GM18951 (cell line): ENCODE data around the gene RNU1-4.
"Not testable (repeated sequence)": the region's sequence is repeated elsewhere in the genome, so short reads cannot be mapped to it uniquely, and the experiment has no call there.

Source experiments
- in situ Hi-C: fragments of 300-500 bp; cut with MboI; formaldehyde crosslinking; loops from one replicate; pipeline ENCODE4 v1.12.0; 2022; ENCODE audit warnings: low sequenced_read_pairs, mixed read lengths, inconsistent platforms; ENCODE audit not compliant: unreplicated experiment

The RNU1-4 gene

DNA sequence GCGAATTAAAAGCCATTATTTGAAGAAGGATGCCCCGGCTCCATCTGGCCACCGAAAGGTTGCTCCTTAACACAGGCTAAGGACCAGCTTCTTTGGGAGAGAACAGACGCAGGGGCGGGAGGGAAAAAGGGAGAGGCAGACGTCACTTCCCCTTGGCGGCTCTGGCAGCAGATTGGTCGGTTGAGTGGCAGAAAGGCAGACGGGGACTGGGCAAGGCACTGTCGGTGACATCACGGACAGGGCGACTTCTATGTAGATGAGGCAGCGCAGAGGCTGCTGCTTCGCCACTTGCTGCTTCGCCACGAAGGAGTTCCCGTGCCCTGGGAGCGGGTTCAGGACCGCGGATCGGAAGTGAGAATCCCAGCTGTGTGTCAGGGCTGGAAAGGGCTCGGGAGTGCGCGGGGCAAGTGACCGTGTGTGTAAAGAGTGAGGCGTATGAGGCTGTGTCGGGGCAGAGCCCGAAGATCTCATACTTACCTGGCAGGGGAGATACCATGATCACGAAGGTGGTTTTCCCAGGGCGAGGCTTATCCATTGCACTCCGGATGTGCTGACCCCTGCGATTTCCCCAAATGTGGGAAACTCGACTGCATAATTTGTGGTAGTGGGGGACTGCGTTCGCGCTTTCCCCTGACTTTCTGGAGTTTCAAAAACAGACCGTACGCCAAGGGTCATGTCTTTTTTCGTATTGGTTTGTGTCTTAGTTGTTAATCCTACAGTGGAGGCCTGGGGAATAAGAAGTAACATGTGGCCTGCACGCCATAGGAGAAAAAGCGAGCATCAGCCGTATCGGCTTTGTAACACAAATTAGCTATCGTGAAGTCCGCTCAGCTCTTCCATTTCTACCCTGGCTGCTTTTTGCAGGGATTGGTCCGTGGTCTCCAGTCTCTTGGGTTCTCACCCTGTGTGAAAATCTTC is at the start of gene RNU1-4:
RNU1-4 (plus strand) TSS at position 470 of the 918 bp plus-strand sequence.
- in situ Hi-C loops = not testable (repeated sequence)

DNA sequence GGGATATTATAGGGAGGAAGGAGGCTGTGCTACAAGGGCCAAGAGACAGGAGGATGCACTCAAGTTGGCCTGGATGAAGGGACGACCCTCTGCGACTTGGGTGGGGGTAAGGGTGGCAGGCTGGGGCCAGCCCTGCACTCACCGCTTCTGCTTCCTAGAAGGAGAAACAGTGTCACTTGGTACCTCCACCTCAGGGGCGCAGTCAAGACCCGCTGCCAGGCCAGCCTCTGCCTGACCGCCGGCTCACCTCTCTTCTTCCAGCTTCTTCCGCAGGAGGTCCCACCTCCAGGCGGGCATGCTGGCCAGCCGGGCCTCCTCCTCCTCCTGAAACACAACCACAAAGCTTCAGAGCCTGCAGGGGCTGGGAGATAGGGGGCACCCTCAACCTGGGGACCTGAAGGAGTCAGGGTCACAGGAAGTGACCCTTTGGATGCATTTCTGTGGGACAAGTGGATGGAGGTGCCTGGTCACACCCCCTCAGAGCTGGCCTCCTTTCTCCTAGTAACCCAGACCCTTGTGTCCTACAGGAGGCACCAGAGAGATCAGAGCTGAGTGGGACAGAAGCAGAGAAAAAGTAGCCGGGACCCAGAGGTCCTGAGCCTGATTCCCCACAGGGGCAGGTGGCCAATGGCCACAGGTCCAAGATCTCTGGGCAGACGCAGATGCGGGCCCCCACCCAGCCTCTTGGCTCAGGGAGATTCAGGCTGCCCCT is 49.2 kb upstream of the RNU1-4 start:
- in situ Hi-C loops = not testable (repeated sequence)

DNA sequence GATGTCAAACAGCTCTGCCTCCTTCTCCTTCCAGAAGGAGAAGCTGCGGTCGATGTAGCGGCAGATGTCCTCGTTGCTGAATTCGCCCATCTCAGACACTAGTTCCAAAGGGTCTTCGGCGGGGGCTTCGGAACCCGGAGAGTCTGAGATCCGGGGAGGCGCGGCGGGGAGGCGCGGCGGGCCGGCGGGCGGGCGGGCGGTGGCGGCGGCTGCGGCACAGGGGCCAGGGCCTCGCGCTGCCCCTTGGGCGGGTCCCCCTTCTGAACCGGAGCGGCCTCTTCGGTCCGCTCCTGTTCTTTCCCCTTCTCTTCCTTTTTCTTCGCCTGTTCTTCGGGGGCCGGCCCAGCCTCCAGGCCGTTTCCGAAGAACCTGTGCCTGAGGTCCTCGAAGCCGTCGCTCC is 48.0 kb upstream of the RNU1-4 start:
- in situ Hi-C loops = not testable (repeated sequence)

DNA sequence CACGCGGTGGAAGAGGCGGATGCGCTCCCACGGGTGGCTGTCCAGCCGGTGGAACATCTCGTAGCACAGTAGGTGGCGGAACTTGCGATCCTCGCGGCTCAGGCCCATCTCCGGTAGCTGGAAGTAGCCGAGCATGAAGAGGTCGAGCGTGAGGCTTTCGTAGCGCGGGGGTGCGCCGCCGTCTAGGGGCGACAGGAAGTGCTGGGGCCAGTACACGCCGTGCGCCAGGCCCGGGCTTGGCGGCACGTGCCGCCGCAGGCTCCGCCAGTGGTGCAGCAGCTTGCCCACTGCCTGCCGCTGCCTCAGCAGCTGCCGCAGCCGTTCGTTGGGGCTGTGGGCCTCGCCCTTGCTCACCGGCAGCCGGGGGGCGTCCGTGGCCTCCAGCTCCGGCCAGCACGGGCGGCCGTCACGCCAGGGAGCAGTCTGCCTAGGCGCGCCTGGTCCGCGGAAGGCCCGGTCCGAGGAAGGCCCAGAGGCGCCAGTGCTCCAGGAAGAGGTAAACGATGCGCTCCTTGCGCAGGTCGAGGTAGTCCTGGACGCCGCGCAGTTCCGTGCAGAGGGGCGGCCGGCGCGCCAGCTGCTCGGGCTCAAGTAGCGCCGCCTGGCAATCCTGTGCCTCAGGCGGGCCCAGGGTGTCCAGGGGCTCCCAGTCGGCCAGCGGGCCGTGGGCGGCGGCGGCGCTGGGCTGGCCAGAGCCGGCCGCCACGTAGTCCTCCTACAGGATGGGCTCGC is 47.4 kb upstream of the RNU1-4 start:
- in situ Hi-C loops = not testable (repeated sequence)

DNA sequence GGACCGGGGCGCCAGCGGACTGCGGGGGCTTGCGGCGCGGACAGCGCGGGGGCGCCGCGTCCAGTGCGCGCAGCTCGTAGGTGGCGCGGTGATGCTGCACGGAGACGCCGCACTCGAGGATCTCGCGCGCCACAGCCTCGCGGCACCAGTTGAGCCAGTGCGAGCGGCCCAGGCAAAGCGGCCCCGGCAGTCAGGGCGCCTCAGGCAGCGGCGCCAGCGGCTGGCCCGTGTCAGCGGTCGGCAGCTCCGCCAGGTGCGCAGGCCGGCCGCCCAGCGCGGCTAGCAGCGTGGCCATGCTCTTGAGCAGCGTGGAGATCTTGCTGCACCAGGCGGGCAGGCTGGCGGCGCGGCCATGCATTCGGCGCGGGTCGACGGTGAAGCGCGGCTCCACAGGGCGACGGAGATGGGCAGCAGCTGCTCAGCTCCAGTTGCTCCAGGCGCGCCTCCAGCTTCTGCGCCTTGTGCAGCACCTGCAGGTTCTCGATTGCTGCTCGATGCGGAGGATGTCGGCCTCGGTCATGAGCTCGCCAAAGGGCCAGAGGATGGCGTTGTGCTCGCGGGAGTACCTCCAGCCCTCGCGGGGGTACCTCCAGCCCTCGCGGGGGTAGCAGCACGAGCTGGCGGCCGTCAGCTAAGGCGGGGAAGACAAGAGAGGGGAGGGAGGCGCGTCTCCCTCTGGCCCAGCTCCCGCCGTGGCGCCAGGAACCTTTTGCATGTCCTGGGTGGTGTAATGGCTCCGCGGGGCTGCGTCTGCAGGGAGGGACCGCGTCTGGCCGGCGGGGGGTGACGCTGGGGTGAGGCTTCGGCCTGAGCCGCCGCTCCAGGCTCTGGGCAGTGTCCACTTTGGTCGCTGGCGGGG is 46.6 kb upstream of the RNU1-4 start:
- in situ Hi-C loops = not testable (repeated sequence)

DNA sequence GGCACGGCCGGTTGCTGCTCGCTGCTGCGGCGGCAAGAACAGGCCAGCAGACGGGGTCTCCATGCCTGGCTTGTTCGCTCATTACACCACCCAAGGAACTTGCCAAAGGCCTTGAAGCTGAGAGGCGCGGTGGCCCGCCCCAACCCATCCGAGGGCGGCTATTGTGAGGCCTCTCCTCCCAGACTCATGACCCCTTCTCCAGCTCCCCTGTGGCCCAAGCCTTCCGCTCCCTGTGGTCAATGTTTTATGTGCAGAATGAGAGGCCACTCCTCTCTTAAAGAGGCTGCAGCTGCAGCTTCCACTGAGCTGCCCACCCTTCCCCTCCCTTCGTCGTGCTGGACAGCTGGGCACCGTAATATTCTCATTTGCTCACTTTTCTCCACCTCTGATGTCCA is 46.0 kb upstream of the RNU1-4 start:
- in situ Hi-C loops = not testable (repeated sequence)

DNA sequence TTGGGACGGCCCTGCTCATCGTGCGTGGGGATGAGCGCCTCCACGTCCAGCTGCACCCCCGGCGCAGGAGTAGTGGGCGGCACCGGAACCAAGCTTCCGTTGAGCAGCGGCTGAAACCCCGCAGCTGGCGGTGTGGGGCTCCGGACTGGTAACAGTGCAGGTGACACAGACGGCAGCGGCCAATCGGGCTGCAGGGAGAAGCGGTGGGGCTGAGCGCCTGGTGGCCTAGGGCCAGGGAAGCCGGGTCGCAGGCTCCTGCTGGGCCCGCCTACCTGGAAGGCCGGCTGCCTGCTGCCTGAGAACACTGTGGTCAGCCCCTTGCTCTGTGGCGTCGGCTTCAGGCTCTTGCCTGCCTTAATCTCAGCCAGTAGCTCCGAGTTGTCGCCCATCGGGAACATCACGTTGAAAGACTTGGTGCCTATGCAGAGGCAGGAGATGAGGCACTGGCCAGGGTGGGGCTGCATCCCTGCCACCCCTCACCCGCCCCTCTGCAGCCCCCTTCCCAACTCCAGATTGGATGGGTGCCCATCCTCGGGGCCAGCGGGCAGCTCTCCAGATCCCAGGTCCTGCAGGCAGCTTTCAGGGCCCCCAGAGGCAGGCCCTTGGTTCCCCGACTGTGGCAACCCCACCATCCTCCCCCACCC is 43.7 kb upstream of the RNU1-4 start:
- in situ Hi-C loops = not testable (repeated sequence)

DNA sequence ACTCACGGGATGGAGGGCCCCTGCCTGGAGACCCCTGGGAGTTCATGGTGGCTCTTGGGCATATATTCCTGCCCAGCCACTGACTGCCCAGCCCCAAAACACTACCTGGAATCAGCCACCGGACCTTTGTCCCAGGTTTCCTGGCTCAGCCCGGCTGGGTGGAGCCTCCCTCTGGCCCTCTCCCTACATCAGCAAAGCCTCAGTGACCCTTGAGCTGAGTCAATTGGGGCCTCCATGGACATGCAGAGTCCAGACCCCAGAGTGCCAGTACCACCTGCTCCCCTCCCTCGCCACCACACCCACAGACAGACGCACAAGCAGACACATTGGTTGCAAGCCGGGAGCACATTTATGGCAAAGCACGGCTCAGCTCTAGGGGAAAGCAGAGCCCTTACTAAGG is 43.2 kb upstream of the RNU1-4 start:
- in situ Hi-C loops = not testable (repeated sequence)

DNA sequence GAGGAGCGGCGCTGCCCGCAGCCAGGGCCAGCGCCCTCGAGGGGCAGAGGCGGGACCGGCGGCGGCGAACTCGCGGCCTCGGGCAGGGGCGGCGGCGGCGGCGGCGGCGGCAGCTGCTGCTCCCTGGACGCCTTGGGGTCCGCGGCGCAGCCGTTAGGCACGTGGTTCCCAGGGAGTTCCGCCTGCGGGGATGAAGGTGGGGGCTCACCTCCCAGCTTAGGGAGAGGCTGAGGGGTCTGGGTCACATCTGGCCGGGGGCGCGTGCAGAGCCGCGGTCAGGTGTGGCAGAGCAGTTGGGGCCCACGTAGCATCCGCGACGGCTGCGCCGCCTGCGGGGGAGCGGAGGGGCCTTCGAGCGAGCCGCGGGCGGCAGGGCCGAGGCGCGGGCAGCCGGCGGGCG is 40.9 kb upstream of the RNU1-4 start:
- in situ Hi-C loops = not testable (repeated sequence)

DNA sequence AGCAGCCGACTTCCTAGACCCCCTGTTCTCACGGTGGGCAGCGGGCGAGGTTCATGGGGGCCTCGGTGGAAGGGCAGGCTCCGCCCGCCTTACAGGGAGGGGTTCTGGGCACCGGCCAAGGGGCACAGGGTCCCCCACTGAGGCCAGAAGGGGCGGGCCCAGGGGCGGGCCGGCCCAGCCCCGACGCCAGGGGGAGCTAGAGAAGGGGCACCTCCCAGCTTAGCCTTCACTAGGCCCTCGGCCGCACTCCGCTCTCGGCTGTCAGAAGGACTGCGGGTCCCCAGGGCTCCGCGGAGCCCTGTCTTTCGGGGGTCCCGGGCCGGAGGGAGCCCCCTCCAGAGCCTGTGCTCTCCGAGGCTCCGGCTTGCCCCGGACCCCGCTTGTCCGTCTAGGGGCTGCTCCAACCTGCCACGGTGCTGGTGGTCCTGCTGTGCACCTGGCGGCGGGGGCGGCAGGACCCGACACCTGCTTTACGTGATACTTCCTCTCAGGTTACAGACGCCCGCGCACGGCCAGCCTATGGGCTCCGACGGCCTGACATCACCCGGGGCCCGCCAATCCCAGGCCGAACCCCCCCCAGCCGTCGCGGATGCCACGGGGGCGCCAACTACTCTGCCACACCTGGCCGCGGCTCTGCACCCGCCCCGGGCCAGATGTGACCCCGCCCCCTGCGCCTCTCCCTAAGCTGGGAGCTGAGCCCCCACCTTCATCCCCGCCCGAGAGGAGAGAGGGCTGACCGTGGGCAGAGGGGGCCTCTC is 40.0 kb upstream of the RNU1-4 start:
- in situ Hi-C loops = loop anchor here (25.0 kb wide), 1 partner anchor 88 kb away; the partner anchor contains the start of gene NBPF1

DNA sequence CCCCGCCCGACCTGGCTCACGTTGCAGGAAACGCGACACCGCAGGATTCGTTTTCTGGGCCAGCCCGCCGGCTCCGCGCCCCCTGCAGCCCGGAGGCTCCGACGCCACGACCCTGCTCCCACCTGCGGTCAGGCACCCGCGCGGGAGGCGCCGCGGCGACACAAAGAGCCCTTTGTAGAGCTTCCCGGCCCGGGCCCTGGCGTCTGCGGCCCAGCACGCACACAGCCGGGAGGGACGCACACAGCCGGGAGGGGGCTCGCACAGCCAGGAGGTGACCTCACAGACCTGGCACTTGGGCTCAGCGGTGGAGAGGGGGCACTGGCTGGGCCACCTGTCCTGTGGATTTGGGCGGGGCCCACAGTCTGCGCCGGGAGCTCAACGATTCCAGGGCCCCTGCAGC is 39.1 kb upstream of the RNU1-4 start:
- in situ Hi-C loops = loop anchor here (25.0 kb wide), 1 partner anchor 89 kb away; the partner anchor contains the start of gene NBPF1

DNA sequence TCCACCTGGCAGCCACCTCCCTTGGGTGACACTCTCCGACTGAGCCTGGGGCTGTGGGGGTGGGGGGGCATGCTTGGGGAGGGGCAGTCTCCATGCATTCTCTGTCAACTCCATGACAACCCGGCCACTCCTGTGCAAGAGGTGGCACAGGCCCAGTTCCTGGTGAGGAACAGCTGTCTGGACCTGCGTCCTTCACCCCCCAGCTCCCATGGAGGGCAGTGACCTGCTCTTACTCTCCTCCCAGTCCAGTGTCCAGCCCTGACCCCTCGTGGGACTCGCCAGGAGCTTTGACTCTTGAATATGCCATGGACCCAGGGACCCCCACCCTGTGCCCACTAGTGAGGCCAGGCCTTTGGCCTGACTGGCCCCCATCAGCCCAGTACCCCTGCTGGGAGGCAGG is 38.0 kb upstream of the RNU1-4 start:
- in situ Hi-C loops = loop anchor here (25.0 kb wide), 1 partner anchor 90 kb away; the partner anchor contains the start of gene NBPF1

DNA sequence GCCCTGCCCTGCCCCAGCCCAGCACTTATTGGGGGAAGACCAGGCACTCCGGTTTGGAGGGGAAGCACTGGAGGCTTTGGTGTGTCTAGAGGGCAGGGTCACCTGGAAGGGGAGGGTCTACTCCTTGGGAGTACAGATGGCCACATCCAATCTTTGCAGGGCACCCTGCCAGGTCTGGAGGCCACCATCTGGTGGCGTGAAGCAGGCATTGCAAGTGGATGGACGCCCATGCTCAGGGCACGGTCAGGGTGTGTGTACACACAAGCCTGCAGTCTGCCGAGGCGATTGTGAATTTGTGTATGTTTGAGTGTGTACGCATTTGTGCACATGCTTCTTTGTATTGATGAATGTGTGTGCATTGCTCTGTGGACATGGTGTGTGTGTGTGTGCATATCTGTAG is 37.2 kb upstream of the RNU1-4 start:
- in situ Hi-C loops = loop anchor here (25.0 kb wide), 1 partner anchor 91 kb away; the partner anchor contains the start of gene NBPF1

DNA sequence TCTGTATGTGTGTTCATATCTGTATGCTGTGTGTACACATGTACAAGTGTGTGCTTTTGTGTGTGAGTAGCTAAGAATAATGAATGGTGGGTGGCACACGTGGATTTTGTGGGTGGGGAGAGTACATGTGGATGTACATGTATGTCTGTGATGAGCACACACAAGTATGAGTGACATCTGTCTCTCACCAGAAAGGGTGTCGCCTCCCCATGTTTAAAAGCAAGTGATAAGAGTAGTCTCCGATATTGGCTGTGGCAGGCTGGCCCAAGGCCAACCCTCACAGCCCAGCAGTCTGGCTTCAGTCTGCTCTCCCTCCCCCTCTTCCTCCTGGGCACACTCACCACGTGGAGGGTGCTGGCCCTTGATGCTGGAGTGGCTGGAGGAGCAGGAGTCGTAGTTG is 36.7 kb upstream of the RNU1-4 start:
- in situ Hi-C loops = loop anchor here (25.0 kb wide), 1 partner anchor 91 kb away; the partner anchor contains the start of gene NBPF1

DNA sequence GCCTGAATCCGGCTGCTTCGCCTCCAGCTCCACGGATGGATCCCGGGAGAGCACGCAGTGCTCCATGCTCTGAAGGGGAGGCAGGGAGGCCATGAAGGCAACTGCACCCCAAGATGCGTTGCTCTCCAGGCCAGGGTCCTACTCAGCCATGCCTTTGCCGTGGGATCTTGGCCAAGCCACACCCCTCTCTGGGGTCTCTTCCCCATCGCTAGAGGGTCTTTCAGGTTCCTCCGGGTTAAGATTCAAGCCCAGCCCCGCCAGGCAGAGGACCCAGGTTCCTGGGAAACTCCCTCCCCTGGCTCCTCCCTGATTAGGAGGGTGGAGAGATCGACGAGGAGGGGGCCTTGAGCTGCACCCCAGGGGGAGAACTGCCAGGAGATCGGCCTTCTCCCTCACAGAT is 36.2 kb upstream of the RNU1-4 start:
- in situ Hi-C loops = loop anchor here (25.0 kb wide), 1 partner anchor 92 kb away; the partner anchor contains the start of gene NBPF1

DNA sequence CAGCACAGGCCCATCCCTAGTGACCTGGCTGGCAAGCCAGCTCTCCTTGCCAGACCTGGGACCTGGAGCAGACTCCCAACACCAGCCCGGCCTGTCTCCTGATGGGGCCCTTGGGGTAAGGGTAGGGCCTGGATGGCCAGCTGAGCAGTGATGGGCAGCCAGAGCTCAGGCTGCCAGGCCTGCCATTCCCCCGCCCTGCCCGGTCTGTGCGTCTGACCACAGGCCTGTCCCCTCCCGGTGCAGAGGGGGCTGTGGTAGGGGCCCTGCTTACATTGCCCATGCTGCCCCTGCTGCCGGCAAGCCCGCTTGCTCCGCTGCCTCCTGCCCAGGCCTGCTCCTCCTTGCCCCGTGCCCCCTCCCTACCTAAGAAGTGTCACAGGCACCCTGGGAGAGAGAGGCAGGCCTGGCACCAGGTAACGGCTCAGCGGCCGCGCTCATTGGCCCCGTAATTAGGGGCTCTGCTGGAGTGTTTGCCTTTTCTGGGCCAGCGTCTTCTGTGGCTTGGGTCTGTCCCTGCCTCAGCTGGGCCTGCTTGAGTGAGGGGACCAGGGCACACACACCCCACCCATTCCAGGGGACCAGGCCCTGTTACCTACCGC is 35.7 kb upstream of the RNU1-4 start:
- in situ Hi-C loops = loop anchor here (25.0 kb wide), 1 partner anchor 92 kb away; the partner anchor contains the start of gene NBPF1

DNA sequence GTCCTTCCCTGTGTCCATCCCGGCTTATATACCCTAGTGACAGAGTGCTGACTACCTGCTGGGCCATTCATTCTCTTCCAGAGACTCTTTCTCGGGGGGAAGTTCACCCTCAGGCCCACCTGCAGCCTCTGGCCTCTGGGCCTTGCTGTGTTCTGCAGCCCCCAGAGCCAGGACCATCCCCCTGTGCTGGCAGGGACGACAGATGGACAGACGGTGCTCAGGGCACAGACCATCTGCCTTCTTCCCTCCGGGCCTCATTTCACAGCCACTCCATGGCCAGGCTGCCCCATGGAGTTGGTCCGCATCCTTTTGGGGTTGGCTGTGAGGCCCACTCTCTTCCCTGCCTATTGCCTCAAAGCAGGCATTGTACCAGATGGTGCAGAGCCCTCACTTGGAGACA is 34.0 kb upstream of the RNU1-4 start:
- in situ Hi-C loops = loop anchor here (25.0 kb wide), 1 partner anchor 94 kb away; the partner anchor contains the start of gene NBPF1
